Psoas muscle (tissue), 8 donors: ENCODE data around the gene MLNR. TPM values are rescaled to one million over a fixed set of nuclear protein-coding genes. Genes with fewer than 3 reads are reported as not detected.

Source experiments
- ATAC-seq, 4 donors: fragments of 200-7000 bp; cut with Tn5 transposase; one replicate each; pipeline ENCODE4 v1.9.1; 2020; ENCODE audit warnings: moderate library complexity in 3 of 4, mild to moderate bottlenecking in 2 of 4
- DNase-seq, 2 donors: peaks; one replicate each; pipeline ENCODE4 v3.0.0-alpha.2; 2020
- H3K27ac ChIP-seq: fragments of 200-600 bp; one replicate; pipeline ENCODE4 v1.8.0; 2022
- H3K27me3 ChIP-seq, 3 donors: fragments of 200-600 bp in 1 of 3; one replicate each; pipeline versions ENCODE4 v1.6.1 to v1.8.0; 2013 to 2022; ENCODE audit warnings: low read length in 2 of 3, mild to moderate bottlenecking in 2 of 3, moderate library complexity in 1 of 3; ENCODE audit not compliant: insufficient read depth in 3 of 3
- H3K36me3 ChIP-seq, 2 donors: fragments of 200-600 bp in 1 of 2; one replicate each; pipeline versions ENCODE4 v1.6.1 to v1.8.0; 2013 to 2022; ENCODE audit warnings: low read depth in 1 of 2, mild to moderate bottlenecking in 1 of 2, moderate library complexity in 1 of 2; ENCODE audit not compliant: insufficient read depth in 1 of 2
- H3K4me1 ChIP-seq: fragments of 200-600 bp; one replicate; pipeline ENCODE4 v1.8.0; 2022
- H3K4me3 ChIP-seq: fragments of 200-600 bp; one replicate; pipeline ENCODE4 v1.8.0; 2022; ENCODE audit warnings: mild to moderate bottlenecking
- H3K9me3 ChIP-seq: fragments of 200-600 bp; one replicate; pipeline ENCODE4 v1.8.0; 2022
- WGBS, 3 donors: extraction: QIAGEN DNeasy Blood & Tissue Kit; methylation state at CpG; one replicate each; pipeline versions ENCODE4 v1.1.6 to v1.1.7; 2013; 5-methylcytosine and 5-hydroxymethylcytosine counted together
- intact Hi-C, 2 donors: fragments of 100-400 bp; cut with DNase I; formaldehyde crosslinking; loops; one replicate each; pipeline versions ENCODE4 v1.11.0 to v1.14.2; 2022
- polyA plus RNA-seq, 3 donors: library from polyadenylated mRNA; stranded (reverse); fragments of 200-250 nt; gene quantifications; one replicate each; pipeline ENCODE4 v1.2.3, GENCODE V29; 2013
- total RNA-seq, 4 donors: library from RNA; stranded (reverse); fragmentation: NEBNext Ultra II Directional in 2 of 4; extraction: Animal tissue kit (Norgen Biotek cat#: 25700) in 2 of 4; gene quantifications; one replicate each; pipeline versions ENCODE4 v1.2.1 to v1.2.4, GENCODE V29; 2021 to 2023
- TF ChIP-seq, protein P1 (sequence below): fragments of 200-600 bp; IDR thresholded peaks from one replicate; pipeline ENCODE4 v1.8.0; 2022; ENCODE audit warnings: antibody characterized with exemption
- donor health status: healthy with polysubstance abuse.
- donor health status: DM: no; HTN: no; CAD: no; lungs with moderate emphysema.
- donor health status: Bipolar disorder and iron deficiency.
- donor health status: healthy.
- donor health status: DM: yes; HTN: yes; CAD: no.
- donor health status: DM: no; HTN: no; CAD: no.
- donor health status: DM: no; HTN: no; CAD: no.
- donor health status: DM: yes; HTN: yes; CAD: no.

Gene MLNR
- total and polyA plus RNA-seq, 7 donors = not detected

DNA sequence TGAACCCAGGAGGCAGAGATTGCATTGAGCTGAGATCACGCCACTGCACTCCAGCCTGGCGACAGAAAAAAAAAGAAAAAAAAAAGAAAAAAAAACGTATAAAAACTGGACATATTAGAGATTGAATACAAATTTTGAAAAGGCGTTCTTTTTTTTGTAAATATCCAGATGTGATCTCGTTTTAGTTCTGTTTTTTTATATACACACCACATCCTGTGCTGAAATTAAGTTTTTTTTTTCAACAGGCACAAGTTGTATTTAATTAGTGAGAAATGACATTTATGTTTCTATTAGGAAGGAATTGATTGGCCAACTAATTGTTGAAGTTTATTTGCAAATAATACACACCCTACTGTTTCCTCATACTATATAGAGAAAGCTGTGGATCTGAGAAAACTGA, 31.2 kb downstream of the MLNR start:
- ATAC-seq (no peak), DNase-seq (no peak)
- intact Hi-C loops = no loop called here
- Histone ChIP-seq H3K4me3 (no peak overlapping the region), H3K36me3 (peaks cover 0 to 53% of the 10 kb centered on the region in 2 donors), H3K9me3 (no peaks in the 10 kb centered on the region), H3K4me1 (peaks cover 12% of the 10 kb centered on the region), H3K27me3 (no peaks in the 10 kb centered on the region), H3K27ac (no peak overlapping the region)
- WGBS, 3 donors = 78 to 86% (median 82%) methylated on average over 5 of the region's 5 CpGs
- TF ChIP-seq, protein P1, sequence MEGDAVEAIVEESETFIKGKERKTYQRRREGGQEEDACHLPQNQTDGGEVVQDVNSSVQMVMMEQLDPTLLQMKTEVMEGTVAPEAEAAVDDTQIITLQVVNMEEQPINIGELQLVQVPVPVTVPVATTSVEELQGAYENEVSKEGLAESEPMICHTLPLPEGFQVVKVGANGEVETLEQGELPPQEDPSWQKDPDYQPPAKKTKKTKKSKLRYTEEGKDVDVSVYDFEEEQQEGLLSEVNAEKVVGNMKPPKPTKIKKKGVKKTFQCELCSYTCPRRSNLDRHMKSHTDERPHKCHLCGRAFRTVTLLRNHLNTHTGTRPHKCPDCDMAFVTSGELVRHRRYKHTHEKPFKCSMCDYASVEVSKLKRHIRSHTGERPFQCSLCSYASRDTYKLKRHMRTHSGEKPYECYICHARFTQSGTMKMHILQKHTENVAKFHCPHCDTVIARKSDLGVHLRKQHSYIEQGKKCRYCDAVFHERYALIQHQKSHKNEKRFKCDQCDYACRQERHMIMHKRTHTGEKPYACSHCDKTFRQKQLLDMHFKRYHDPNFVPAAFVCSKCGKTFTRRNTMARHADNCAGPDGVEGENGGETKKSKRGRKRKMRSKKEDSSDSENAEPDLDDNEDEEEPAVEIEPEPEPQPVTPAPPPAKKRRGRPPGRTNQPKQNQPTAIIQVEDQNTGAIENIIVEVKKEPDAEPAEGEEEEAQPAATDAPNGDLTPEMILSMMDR = no peak

DNA sequence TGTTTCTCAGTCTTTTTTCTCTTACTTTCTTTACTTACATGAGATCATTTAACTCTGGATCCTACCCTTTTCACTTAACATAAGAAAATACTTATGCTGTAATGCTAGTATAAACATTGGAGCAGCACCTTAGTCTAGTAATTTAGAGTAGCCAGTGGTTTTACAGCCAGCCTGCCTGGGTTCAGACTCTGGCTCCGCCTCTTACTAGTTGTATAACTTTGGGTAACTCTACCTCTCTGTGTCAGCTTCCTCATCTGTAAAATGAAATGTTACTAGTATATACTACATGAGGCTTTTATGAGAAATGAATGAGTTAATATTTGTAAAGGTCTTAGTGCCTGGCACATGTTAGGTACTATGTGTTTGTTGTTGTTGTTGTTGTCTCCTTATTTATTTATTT, 33.2 kb downstream of the MLNR start:
- no peak overlapping the region for H3K4me3 ChIP-seq
- no peak for DNase-seq
- intact Hi-C loops = no loop called here
- TF ChIP-seq, protein P1 = no peak
- ATAC-seq = no peak
- H3K27ac ChIP-seq = no peak overlapping the region
- H3K36me3 ChIP-seq = peaks cover 0 to 72% of the 10 kb centered on the region in 2 donors
- WGBS, 3 donors = 88 to 100% (median 95%) methylated on average over 1 of the region's 1 CpG
- H3K27me3 ChIP-seq = no peaks in the 10 kb centered on the region
- H3K4me1 ChIP-seq = peaks cover 8% of the 10 kb centered on the region
- H3K9me3 ChIP-seq = no peaks in the 10 kb centered on the region

- Histone ChIP-seq H3K36me3 (peaks cover 0 to 75% of the 10 kb centered on the region in 2 donors), H3K27me3 (no peaks in the 10 kb centered on the region), H3K9me3 (no peaks in the 10 kb centered on the region), H3K27ac (no peak overlapping the region), H3K4me3 (no peak overlapping the region), H3K4me1 (peaks cover 2% of the 10 kb centered on the region)
- 72 to 80% (median 73%) methylated on average over 1 of the region's 1 CpG for WGBS, 3 donors
- TF ChIP-seq, protein P1 = no peak
- DNase-seq (no peak), ATAC-seq (no peak)
- intact Hi-C loops = no loop called here
These were observed 33.9 kb downstream of the MLNR start for GRCh38 chr13:49254007-49254406.

DNA sequence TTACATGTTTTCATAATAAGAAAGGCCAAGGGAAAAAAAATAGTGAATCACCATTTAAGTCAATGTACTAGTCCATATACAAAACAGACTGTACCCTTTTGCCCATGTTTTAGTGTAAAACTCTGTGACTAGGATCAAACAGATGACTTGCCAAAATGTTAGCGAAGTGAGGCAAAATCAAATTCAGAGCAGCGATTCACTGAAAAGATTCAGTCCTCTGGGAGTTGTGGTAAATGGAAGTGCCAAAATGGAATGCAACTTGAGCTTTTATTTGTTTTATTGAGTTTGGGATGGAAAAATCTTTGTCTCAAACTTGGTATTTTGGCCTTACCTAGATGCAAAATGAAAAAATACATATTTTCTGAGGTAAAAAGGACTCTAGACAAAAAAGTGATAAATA, 36.7 kb downstream of the MLNR start:
- H3K9me3 ChIP-seq = no peaks in the 10 kb centered on the region
- intact Hi-C loops = no loop called here
- TF ChIP-seq, protein P1 = no peak

GRCh38 chr13:49258089-49258796, 38.1 kb downstream of the MLNR start:
- 71 to 88% (median 86%) methylated on average over 3 of the region's 3 CpGs for WGBS, 3 donors
- intact Hi-C loops = no loop called here

More for the DNA sequence above, 36.7 kb downstream of the MLNR start:
- Histone ChIP-seq H3K4me1 (no peaks in the 10 kb centered on the region), H3K36me3 (peaks cover 9 to 75% of the 10 kb centered on the region in 2 donors), H3K27ac (no peak overlapping the region), H3K4me3 (no peak overlapping the region), H3K27me3 (no peaks in the 10 kb centered on the region)
- WGBS, 3 donors = 58 to 68% (median 65%) methylated on average over 2 of the region's 2 CpGs
- DNase-seq = no peak
- no peak for ATAC-seq

More at GRCh38 chr13:49258089-49258796, 38.1 kb downstream of the MLNR start:
- H3K4me3 ChIP-seq = peak overlapping the region; percentile 47
- no peak overlapping the region for H3K27ac ChIP-seq
- peaks cover 9 to 78% of the 10 kb centered on the region in 2 donors for H3K36me3 ChIP-seq
- H3K4me1 ChIP-seq = no peaks in the 10 kb centered on the region
- ATAC-seq = no peak
- H3K9me3 ChIP-seq = no peaks in the 10 kb centered on the region
- no peaks in the 10 kb centered on the region for H3K27me3 ChIP-seq
- DNase-seq = no peak
- TF ChIP-seq, protein P1 = no peak
